Measurements from ENCODE around the gene DRC3. TPM values are rescaled to one million over a fixed set of nuclear protein-coding genes. Genes with fewer than 3 reads are reported as not detected.

The DRC3 gene
- total and polyA plus RNA-seq, 10 of the 15 experiments (the other 5 are each of a cell fraction or from before 2014, with no cell fraction given) = 0.18 to 2.3 (median 0.60) TPM; not detected in 3

- SMC1A ChIA-PET (ENCODE audit: uncharacterized antibody, unreplicated experiment) = no interaction called here
Observed at GRCh38 chr17:17963066-17963465, 9.6 kb upstream of the DRC3 start.

More at GRCh38 chr17:17963066-17963465, 9.6 kb upstream of the DRC3 start:
- FAIRE-seq = no peak
- no peak for DNase-seq (ENCODE audit: low read depth, low spot score)
- H2AFZ ChIP-seq (ENCODE audit: control insufficient read depth, low read depth, low read length) = no peak overlapping the region
- H3K9me3 ChIP-seq (replicated peaks; ENCODE audit: control insufficient read depth, insufficient read depth, low read length) = no peaks in the 10 kb centered on the region
- no peak overlapping the region for H3K4me2 ChIP-seq (ENCODE audit: control insufficient read depth, insufficient read depth)
- intact Hi-C loops (cut with micrococcal nuclease; ENCODE audit: unreplicated experiment) = no loop called here
- BruUV-seq (replicated peaks) = no TSS peak
- POLR2A ChIA-PET = no interaction called here
- H3K4me1 ChIP-seq (ENCODE audit: control insufficient read depth, insufficient read depth, low read length) = peaks cover 24% of the 10 kb centered on the region
- H3K27me3 ChIP-seq (replicated peaks in 1 of 2; ENCODE audit: control insufficient read depth in 2 of 2, insufficient read depth in 2 of 2, low read length in 1 of 2) = no peaks in the 10 kb centered on the region
- H4K20me1 ChIP-seq (ENCODE audit: control insufficient read depth, insufficient read depth) = no peaks in the 10 kb centered on the region
- ATAC-seq = no peak
- H3K79me2 ChIP-seq (ENCODE audit: control insufficient read depth, insufficient read depth, low read length) = no peaks in the 10 kb centered on the region; the same call in 1 of the 2 replicates
- no peaks in the 10 kb centered on the region for H3K36me3 ChIP-seq (ENCODE audit: control insufficient read depth in 2 of 2, insufficient read depth in 2 of 2, low read length in 1 of 2)
- H3K27ac ChIP-seq (ENCODE audit: control insufficient read depth, insufficient read depth) = no peak overlapping the region
- TF ChIP-seq ZZZ3 (IDR thresholded peaks at IDR 0.05; ENCODE audit: control insufficient read depth, insufficient read length, low read depth) (no peak), KDM1A (IDR thresholded peaks at IDR 0.05; ENCODE audit: borderline replicate concordance) (no peak), ETV6 (conservative IDR thresholded peaks at IDR 0.05 in 1 of 2, IDR thresholded peaks at IDR 0.05 in 1 of 2; ENCODE audit: borderline replicate concordance in 1 of 2, low read depth in 1 of 2) (no peak), SRF (IDR thresholded peaks at IDR 0.05; ENCODE audit: low read depth in 2 of 2, low read length in 2 of 2) (no peak), NR2C1 (IDR thresholded peaks at IDR 0.05) (no peak), SREBF1 (IDR thresholded peaks at IDR 0.05; ENCODE audit: low read length) (no peak), YBX1 (IDR thresholded peaks at IDR 0.05) (no peak), CBX5 (IDR thresholded peaks at IDR 0.05; ENCODE audit: low read depth) (no peak), ZNF207 (IDR thresholded peaks at IDR 0.05; ENCODE audit: borderline replicate concordance) (no peak), TCF7 (IDR thresholded peaks at IDR 0.05; ENCODE audit: borderline replicate concordance) (no peak), ZNF622 (IDR thresholded peaks at IDR 0.05) (no peak), RB1 (IDR thresholded peaks at IDR 0.05; ENCODE audit: borderline replicate concordance) (no peak), PAX8 (IDR thresholded peaks at IDR 0.05) (no peak), RAD51 (IDR thresholded peaks at IDR 0.05) (no peak), ASH2L (IDR thresholded peaks at IDR 0.05; ENCODE audit: borderline replicate concordance, low read depth) (no peak), CHD4 (IDR thresholded peaks at IDR 0.05) (no peak)
- TF ChIP-seq, protein P1, sequence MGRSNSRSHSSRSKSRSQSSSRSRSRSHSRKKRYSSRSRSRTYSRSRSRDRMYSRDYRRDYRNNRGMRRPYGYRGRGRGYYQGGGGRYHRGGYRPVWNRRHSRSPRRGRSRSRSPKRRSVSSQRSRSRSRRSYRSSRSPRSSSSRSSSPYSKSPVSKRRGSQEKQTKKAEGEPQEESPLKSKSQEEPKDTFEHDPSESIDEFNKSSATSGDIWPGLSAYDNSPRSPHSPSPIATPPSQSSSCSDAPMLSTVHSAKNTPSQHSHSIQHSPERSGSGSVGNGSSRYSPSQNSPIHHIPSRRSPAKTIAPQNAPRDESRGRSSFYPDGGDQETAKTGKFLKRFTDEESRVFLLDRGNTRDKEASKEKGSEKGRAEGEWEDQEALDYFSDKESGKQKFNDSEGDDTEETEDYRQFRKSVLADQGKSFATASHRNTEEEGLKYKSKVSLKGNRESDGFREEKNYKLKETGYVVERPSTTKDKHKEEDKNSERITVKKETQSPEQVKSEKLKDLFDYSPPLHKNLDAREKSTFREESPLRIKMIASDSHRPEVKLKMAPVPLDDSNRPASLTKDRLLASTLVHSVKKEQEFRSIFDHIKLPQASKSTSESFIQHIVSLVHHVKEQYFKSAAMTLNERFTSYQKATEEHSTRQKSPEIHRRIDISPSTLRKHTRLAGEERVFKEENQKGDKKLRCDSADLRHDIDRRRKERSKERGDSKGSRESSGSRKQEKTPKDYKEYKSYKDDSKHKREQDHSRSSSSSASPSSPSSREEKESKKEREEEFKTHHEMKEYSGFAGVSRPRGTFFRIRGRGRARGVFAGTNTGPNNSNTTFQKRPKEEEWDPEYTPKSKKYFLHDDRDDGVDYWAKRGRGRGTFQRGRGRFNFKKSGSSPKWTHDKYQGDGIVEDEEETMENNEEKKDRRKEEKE (IDR thresholded peaks at IDR 0.05) = no peak
- H3K9ac ChIP-seq (ENCODE audit: control insufficient read depth, insufficient read depth, low read length) = no peak overlapping the region
- CTCF ChIA-PET = no interaction called here
- in situ Hi-C loops (cut with MboI) = no loop called here
- RAD21 ChIA-PET (ENCODE audit: unreplicated experiment) = interaction anchor here (1.2 kb wide), 1 partner anchor 9 kb away, joined by 5 read pairs; the partner anchor contains the start of genes DRC3 and TOM1L2
- no peak overlapping the region for H3K4me3 ChIP-seq
- WGBS (ENCODE audit: insufficient coverage, insufficient replicate concordance, low lambda C conversion rate, missing lambda C conversion rate) = 87% methylated on average over 4 of the region's 4 CpGs
